Measurements from ENCODE around the gene PSAP.

The PSAP gene

GRCh38 chr10:71824333-71824732, 26.7 kb downstream of the PSAP start:
- DNase-seq: no peak

- DNase-seq: no peak
Measured at GRCh38 chr10:71823356-71823755, 27.7 kb downstream of the PSAP start.

GRCh38 chr10:71821909-71822763, 28.9 kb downstream of the PSAP start:
- no peak for DNase-seq

GRCh38 chr10:71820966-71821365, 30.1 kb downstream of the PSAP start:
- DNase-seq: no peak

GRCh38 chr10:71819985-71820384, 31.1 kb downstream of the PSAP start:
- DNase-seq: no peak

GRCh38 chr10:71819441-71819861, 31.6 kb downstream of the PSAP start:
- DNase-seq: no peak

GRCh38 chr10:71818674-71819260, 32.3 kb downstream of the PSAP start:
- DNase-seq: no peak

- DNase-seq: no peak
Measured at GRCh38 chr10:71817831-71818655, 33.0 kb downstream of the PSAP start.

GRCh38 chr10:71816936-71817618, 34.0 kb downstream of the PSAP start:
- DNase-seq: no peak

GRCh38 chr10:71816421-71816851, 34.6 kb downstream of the PSAP start:
- DNase-seq: no peak

GRCh38 chr10:71815515-71816130, 35.4 kb downstream of the PSAP start:
- no peak for DNase-seq

GRCh38 chr10:71814922-71815411, 36.1 kb downstream of the PSAP start:
- no peak for DNase-seq

GRCh38 chr10:71812913-71813590, 38.0 kb downstream of the PSAP start:
- no peak for DNase-seq

GRCh38 chr10:71812016-71812912, 38.8 kb downstream of the PSAP start:
- peak; percentile 61 for DNase-seq

GRCh38 chr10:71811351-71811750, 39.7 kb downstream of the PSAP start:
- DNase-seq: no peak

GRCh38 chr10:71810048-71810750, 40.9 kb downstream of the PSAP start:
- DNase-seq: no peak

GRCh38 chr10:71809628-71810027, 41.4 kb downstream of the PSAP start:
- no peak for DNase-seq

GRCh38 chr10:71807557-71808510, 43.2 kb downstream of the PSAP start:
- DNase-seq: no peak
